ENCODE results near the gene SRRM2.

The SRRM2 gene

DNA sequence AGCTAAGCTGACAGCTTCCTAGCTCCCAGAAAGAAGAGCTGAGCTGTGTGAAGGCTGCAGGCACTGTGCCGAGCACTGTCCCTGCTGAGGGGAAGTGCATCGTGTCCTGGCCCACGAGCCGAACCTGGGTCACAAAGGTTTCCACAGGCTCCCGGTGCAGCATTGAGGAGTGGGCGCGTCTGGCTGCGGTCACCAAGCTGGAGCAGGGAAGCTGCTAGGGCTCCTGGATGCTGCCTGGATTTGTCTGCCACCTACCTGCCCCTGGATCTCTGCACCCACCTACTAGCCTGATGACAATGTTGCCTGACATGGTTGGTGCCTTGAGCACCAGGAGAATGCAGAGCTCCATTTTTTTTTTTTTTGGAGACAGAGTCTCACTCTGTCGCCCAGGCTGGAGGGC lies 6.5 kb upstream of the SRRM2 start:
- H3K9ac ChIP-seq (ENCODE audit: low read length): no peak overlapping the region
- no peaks in the 10 kb centered on the region for H3K36me3 ChIP-seq (ENCODE audit: control insufficient read depth, insufficient read depth, low read length)
- no peak overlapping the region for H3K27ac ChIP-seq (ENCODE audit: low read depth, low read length)
- no peaks in the 10 kb centered on the region for H3K4me1 ChIP-seq (ENCODE audit: control insufficient read depth, insufficient read depth, low read length)
- no peak overlapping the region for H3K4me3 ChIP-seq (ENCODE audit: low read length)
- peaks cover 2% of the 10 kb centered on the region for H3K27me3 ChIP-seq (ENCODE audit: control insufficient read depth, insufficient read depth, low read length)

DNA sequence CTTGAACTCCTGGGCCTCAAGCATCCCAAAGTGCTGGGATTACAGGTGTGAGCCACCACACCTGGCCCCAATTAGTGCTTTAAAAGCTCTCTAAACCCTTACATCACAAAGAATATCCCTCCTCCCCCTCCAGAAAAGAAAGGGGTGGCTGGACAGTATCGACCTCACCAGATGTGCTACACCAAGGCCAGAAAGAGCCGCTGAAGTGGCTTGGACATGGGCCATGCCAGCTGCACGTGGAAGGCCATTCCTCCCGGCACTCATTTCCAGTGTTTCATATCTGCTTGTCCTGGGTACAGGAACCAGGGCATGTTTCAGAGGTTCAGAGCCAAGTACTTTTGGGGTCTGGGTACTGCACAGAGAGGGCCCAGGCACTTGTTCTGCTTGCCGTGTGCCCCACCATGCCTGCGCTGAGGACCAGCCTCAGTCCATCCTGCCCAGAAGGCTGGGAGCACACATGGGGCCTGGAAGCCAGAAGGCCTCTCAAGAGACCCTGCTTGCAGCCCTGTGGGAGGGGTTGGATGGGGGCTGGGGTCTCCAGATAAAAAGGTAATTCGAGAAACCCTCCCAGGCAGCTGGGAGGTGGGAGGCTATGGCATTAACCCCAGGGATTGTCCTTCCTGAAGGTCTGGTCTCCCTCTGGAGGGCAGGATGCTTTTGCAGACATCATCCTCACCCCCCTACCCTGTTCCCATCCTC lies 3.5 kb upstream of the SRRM2 start:
- Histone ChIP-seq H3K4me1 (ENCODE audit: control insufficient read depth, insufficient read depth, low read length) (peaks cover 5% of the 10 kb centered on the region), H3K4me3 (ENCODE audit: low read length) (no peak overlapping the region), H3K27me3 (ENCODE audit: control insufficient read depth, insufficient read depth, low read length) (peaks cover 2% of the 10 kb centered on the region), H3K27ac (ENCODE audit: low read depth, low read length) (no peak overlapping the region), H3K36me3 (ENCODE audit: control insufficient read depth, insufficient read depth, low read length) (no peaks in the 10 kb centered on the region), H3K9ac (ENCODE audit: low read length) (no peak overlapping the region)

- Histone ChIP-seq H3K4me3 (ENCODE audit: low read length) (no peak overlapping the region), H3K36me3 (ENCODE audit: control insufficient read depth, insufficient read depth, low read length) (no peaks in the 10 kb centered on the region), H3K27me3 (ENCODE audit: control insufficient read depth, insufficient read depth, low read length) (peaks cover 2% of the 10 kb centered on the region), H3K4me1 (ENCODE audit: control insufficient read depth, insufficient read depth, low read length) (peaks cover 6% of the 10 kb centered on the region), H3K27ac (ENCODE audit: low read depth, low read length) (no peak overlapping the region), H3K9ac (ENCODE audit: low read length) (no peak overlapping the region)
Observed at GRCh38 chr16:2749476-2749875, 3.0 kb upstream of the SRRM2 start.

GRCh38 chr16:2749936-2750335 lies 2.5 kb upstream of the SRRM2 start:
- Histone ChIP-seq H3K27me3 (ENCODE audit: control insufficient read depth, insufficient read depth, low read length) (peaks cover 2% of the 10 kb centered on the region), H3K27ac (ENCODE audit: low read depth, low read length) (no peak overlapping the region), H3K36me3 (ENCODE audit: control insufficient read depth, insufficient read depth, low read length) (no peaks in the 10 kb centered on the region), H3K4me3 (ENCODE audit: low read length) (no peak overlapping the region), H3K9ac (ENCODE audit: low read length) (no peak overlapping the region), H3K4me1 (ENCODE audit: control insufficient read depth, insufficient read depth, low read length) (peaks cover 10% of the 10 kb centered on the region)

- H3K36me3 ChIP-seq (ENCODE audit: control insufficient read depth, insufficient read depth, low read length): peaks cover 2% of the 10 kb centered on the region
- H3K4me1 ChIP-seq (ENCODE audit: control insufficient read depth, insufficient read depth, low read length): peaks cover 19% of the 10 kb centered on the region
- H3K9ac ChIP-seq (ENCODE audit: low read length): no peak overlapping the region
- peak overlapping the region; percentile 100 for H3K27ac ChIP-seq (ENCODE audit: low read depth, low read length)
- peak overlapping the region; percentile 98 for H3K4me3 ChIP-seq (ENCODE audit: low read length)
- no peaks in the 10 kb centered on the region for H3K27me3 ChIP-seq (ENCODE audit: control insufficient read depth, insufficient read depth, low read length)
Observed at GRCh38 chr16:2751577-2752034, 832 bp upstream of the SRRM2 start.

DNA sequence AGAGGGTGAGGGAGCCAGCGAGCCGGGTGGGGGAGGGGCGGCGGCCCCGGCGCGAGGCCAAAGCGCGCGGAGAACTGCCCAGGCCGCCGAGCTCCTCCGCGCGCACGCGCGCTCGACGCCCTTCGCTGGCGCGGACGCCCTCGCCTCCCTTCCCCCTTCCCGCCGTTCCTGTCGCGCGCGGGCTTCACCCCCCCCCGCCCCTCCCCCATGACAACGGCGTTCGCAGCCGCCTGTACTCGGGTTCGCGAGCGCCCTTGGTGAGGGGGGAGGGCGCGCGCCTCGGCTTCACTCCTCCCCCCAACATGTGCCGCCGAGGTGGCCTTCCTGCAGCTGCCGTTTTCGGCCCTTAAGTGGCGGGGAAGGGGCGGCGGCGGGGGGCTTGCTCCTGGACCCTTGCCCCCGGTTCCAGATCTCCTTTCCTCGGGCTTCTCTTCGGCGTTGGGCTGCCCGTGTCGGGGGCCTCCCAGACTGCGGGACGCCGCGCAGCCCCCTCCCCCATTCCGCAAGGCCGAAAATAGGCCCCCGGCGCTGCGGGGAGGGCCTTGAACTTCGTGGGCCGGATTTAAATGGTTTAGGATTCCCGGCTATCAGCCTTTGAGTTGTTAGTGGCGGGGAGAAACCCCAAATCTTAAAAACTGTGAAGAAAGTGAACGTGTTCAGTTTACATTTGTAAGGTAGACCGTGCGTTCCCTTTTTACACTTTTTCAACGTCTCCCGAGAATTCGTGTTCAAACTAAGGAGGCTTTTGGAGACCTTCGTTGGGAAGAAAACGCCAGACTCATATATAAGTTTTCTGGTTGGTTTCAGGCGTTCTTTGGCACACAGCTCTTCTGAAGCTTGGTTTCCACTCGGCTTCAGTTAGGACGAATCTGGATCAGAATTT lies 653 bp downstream of the SRRM2 start:
- H3K27ac ChIP-seq (ENCODE audit: low read depth, low read length): peak overlapping the region; percentile 100
- H3K4me1 ChIP-seq (ENCODE audit: control insufficient read depth, insufficient read depth, low read length): peaks cover 24% of the 10 kb centered on the region

GRCh38 chr16:2753733-2754020 lies 1.2 kb downstream of the SRRM2 start:
- Histone ChIP-seq H3K4me3 (ENCODE audit: low read length) (peak overlapping the region; percentile 98), H3K27me3 (ENCODE audit: control insufficient read depth, insufficient read depth, low read length) (no peaks in the 10 kb centered on the region), H3K9ac (ENCODE audit: low read length) (no peak overlapping the region), H3K4me1 (ENCODE audit: control insufficient read depth, insufficient read depth, low read length) (peaks cover 24% of the 10 kb centered on the region), H3K27ac (ENCODE audit: low read depth, low read length) (peak overlapping the region; percentile 100), H3K36me3 (ENCODE audit: control insufficient read depth, insufficient read depth, low read length) (peaks cover 20% of the 10 kb centered on the region)

More for the DNA sequence above, 653 bp downstream of the SRRM2 start:
- H3K4me3 ChIP-seq (ENCODE audit: low read length): peak overlapping the region; percentile 98
- peaks cover 15% of the 10 kb centered on the region for H3K36me3 ChIP-seq (ENCODE audit: control insufficient read depth, insufficient read depth, low read length)
- H3K27me3 ChIP-seq (ENCODE audit: control insufficient read depth, insufficient read depth, low read length): no peaks in the 10 kb centered on the region
- H3K9ac ChIP-seq (ENCODE audit: low read length): peak overlapping the region; percentile 98

DNA sequence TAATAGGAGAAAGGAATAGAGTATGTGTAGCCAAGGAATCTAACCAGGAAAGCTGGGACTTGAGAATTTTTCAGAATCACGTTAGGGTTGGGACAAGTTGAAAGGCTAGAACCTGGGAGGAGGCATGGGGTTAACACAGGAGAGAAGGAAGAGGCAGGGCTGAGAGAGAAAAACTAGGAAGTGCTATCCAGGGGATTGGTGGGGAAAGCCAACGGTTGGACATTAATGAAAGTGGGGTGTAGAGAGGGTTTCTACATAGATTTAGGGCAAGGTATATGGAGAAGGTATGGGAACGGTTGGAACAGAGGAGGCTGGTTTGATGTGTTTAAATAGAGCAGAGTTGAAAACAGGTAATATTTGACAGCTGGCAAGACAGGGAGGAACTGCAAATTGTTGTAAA lies 2.7 kb downstream of the SRRM2 start:
- peak overlapping the region; percentile 98 for H3K4me3 ChIP-seq (ENCODE audit: low read length)
- peaks cover 24% of the 10 kb centered on the region for H3K4me1 ChIP-seq (ENCODE audit: control insufficient read depth, insufficient read depth, low read length)
- no peak overlapping the region for H3K9ac ChIP-seq (ENCODE audit: low read length)
- no peak overlapping the region for H3K27ac ChIP-seq (ENCODE audit: low read depth, low read length)
- peaks cover 34% of the 10 kb centered on the region for H3K36me3 ChIP-seq (ENCODE audit: control insufficient read depth, insufficient read depth, low read length)
- no peaks in the 10 kb centered on the region for H3K27me3 ChIP-seq (ENCODE audit: control insufficient read depth, insufficient read depth, low read length)

- Histone ChIP-seq H3K9ac (ENCODE audit: low read length) (no peak overlapping the region), H3K27ac (ENCODE audit: low read depth, low read length) (no peak overlapping the region), H3K4me1 (ENCODE audit: control insufficient read depth, insufficient read depth, low read length) (peaks cover 23% of the 10 kb centered on the region), H3K27me3 (ENCODE audit: control insufficient read depth, insufficient read depth, low read length) (no peaks in the 10 kb centered on the region), H3K4me3 (ENCODE audit: low read length) (no peak overlapping the region), H3K36me3 (ENCODE audit: control insufficient read depth, insufficient read depth, low read length) (peaks cover 46% of the 10 kb centered on the region)
Observed at GRCh38 chr16:2756288-2757015, 4.0 kb downstream of the SRRM2 start.

GRCh38 chr16:2757344-2757743 lies 4.9 kb downstream of the SRRM2 start:
- Histone ChIP-seq H3K4me3 (ENCODE audit: low read length) (no peak overlapping the region), H3K9ac (ENCODE audit: low read length) (no peak overlapping the region), H3K27ac (ENCODE audit: low read depth, low read length) (no peak overlapping the region), H3K36me3 (ENCODE audit: control insufficient read depth, insufficient read depth, low read length) (peaks cover 55% of the 10 kb centered on the region), H3K4me1 (ENCODE audit: control insufficient read depth, insufficient read depth, low read length) (peaks cover 19% of the 10 kb centered on the region), H3K27me3 (ENCODE audit: control insufficient read depth, insufficient read depth, low read length) (no peaks in the 10 kb centered on the region)

- Histone ChIP-seq H3K27me3 (ENCODE audit: control insufficient read depth, insufficient read depth, low read length) (no peaks in the 10 kb centered on the region), H3K4me3 (ENCODE audit: low read length) (no peak overlapping the region), H3K4me1 (ENCODE audit: control insufficient read depth, insufficient read depth, low read length) (peaks cover 5% of the 10 kb centered on the region), H3K36me3 (ENCODE audit: control insufficient read depth, insufficient read depth, low read length) (peaks cover 89% of the 10 kb centered on the region), H3K27ac (ENCODE audit: low read depth, low read length) (no peak overlapping the region), H3K9ac (ENCODE audit: low read length) (no peak overlapping the region)
Observed at GRCh38 chr16:2761472-2761871, 9.0 kb downstream of the SRRM2 start.

DNA sequence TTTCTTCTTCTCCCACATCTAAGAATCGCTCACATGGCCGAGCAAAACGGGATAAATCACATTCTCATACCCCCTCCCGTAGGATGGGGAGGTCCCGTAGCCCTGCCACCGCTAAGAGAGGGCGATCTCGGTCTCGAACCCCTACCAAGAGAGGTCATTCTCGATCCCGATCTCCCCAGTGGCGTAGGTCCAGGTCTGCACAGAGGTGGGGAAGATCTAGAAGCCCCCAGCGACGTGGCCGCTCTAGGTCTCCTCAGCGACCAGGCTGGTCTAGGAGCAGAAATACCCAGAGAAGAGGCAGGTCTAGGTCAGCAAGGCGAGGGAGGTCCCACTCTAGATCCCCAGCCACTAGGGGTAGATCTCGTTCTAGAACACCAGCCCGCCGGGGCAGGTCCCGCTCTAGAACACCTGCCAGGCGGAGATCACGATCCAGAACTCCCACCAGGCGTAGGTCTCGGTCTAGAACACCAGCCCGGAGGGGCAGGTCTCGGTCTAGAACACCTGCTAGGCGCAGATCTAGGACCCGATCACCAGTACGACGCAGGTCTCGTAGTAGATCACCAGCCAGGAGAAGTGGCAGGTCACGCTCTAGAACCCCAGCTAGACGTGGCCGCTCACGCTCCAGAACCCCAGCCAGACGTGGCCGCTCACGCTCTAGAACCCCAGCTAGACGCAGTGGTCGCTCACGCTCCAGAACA lies 9.6 kb downstream of the SRRM2 start:
- Histone ChIP-seq H3K4me3 (ENCODE audit: low read length) (no peak overlapping the region), H3K27ac (ENCODE audit: low read depth, low read length) (no peak overlapping the region), H3K9ac (ENCODE audit: low read length) (no peak overlapping the region), H3K4me1 (ENCODE audit: control insufficient read depth, insufficient read depth, low read length) (peaks cover under 1% of the 10 kb centered on the region), H3K36me3 (ENCODE audit: control insufficient read depth, insufficient read depth, low read length) (peaks cover 90% of the 10 kb centered on the region), H3K27me3 (ENCODE audit: control insufficient read depth, insufficient read depth, low read length) (no peaks in the 10 kb centered on the region)

Data from rectal smooth muscle tissue (tissue), 1 donor.